ENCODE results near the gene ATG10.

DNA sequence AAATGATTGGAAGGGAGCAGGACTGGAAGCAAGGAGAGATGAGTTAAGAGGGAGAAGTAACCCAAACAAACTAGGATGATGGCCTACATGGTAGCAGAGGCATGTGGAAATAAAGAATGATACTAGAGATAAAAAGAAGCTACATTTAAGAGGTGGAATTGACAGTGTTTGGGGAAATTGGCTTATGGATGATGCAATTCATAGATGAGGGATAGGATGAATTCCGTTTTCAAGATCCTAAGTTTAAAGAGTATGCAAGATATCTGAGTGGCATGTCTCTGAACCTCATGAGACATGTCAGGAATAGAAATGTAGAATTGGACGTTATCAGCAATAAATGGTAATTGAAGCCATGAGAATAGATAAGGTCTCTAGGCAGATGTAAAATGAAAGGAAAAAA, 232.7 kb downstream of the ATG10 start:
- TF ChIP-seq, protein P1, sequence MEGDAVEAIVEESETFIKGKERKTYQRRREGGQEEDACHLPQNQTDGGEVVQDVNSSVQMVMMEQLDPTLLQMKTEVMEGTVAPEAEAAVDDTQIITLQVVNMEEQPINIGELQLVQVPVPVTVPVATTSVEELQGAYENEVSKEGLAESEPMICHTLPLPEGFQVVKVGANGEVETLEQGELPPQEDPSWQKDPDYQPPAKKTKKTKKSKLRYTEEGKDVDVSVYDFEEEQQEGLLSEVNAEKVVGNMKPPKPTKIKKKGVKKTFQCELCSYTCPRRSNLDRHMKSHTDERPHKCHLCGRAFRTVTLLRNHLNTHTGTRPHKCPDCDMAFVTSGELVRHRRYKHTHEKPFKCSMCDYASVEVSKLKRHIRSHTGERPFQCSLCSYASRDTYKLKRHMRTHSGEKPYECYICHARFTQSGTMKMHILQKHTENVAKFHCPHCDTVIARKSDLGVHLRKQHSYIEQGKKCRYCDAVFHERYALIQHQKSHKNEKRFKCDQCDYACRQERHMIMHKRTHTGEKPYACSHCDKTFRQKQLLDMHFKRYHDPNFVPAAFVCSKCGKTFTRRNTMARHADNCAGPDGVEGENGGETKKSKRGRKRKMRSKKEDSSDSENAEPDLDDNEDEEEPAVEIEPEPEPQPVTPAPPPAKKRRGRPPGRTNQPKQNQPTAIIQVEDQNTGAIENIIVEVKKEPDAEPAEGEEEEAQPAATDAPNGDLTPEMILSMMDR (IDR thresholded peaks at IDR 0.05; ENCODE audit: poor library complexity, severe bottlenecking) = no peak
- no peak for TF ChIP-seq EZH2 (IDR thresholded peaks at IDR 0.05; ENCODE audit: borderline replicate concordance, insufficient read depth, low read length, poor library complexity, severe bottlenecking)

All from neural cell (in vitro differentiated cells).